GM23338 (cell line): ENCODE data around the gene NPAS3. TPM values are rescaled to one million over a fixed set of nuclear protein-coding genes. Genes with fewer than 3 reads are reported as not detected.

Experiments used
- EZH2phosphoT487 ChIP-seq: fragments of 200-600 bp; sonication (generic); IDR thresholded peaks from one replicate; pipeline ENCODE4 v1.8.1; 2018; ENCODE audit warnings: antibody characterized with exemption; ENCODE audit not compliant: unreplicated experiment
- polyA plus RNA-seq: library from polyadenylated mRNA; unstranded; fragments of >200 nt; fragmentation: Nextera tagmentation; extraction: Ambion mirVana; gene quantifications from 2 replicates; pipeline ENCODE4 v1.2.1, GENCODE V29; 2016
- total RNA-seq: library from RNA; depleted of rRNA; stranded (reverse); fragments of >200 nt; shearing (Covaris generic); gene quantifications from 2 replicates; pipeline ENCODE4 v1.2.3, GENCODE V29; 2014
- TF ChIP-seq, protein P1 (sequence below): fragments of 250-450 bp; sonication (Bioruptor Pico); IDR thresholded peaks from 2 replicates; pipeline ENCODE4 v1.5.0; 2020; ENCODE audit warnings: mild to moderate bottlenecking, moderate library complexity
- TF ChIP-seq, protein P2 (sequence below): IDR thresholded peaks from one replicate; pipeline ENCODE4 v1.6.1; 2018; ENCODE audit warnings: antibody characterized with exemption; ENCODE audit not compliant: unreplicated experiment

Gene NPAS3
- total and polyA plus RNA-seq, 2 experiments from 2014 or later: 0.17 to 0.19 TPM

DNA sequence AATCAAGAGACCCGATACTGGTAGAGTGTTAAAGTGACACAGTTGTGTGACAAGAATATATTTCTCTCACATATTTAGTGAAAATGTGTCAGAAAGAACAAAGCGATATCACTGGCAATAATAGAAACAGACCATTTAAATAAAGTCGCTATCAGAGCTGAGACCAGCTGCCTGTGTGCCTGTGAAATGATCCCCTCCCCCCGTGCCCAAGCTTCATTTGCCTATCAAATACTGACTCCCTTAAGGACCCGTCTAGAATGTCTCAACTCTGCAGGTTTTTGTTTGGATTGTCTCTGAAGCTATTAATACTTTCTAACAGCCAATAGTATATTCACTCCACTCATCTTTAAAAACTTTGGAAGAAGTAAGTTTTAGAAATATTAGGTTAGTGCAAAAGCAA, 913.3 kb downstream of the NPAS3 start (continued):
- TF ChIP-seq, protein P1, sequence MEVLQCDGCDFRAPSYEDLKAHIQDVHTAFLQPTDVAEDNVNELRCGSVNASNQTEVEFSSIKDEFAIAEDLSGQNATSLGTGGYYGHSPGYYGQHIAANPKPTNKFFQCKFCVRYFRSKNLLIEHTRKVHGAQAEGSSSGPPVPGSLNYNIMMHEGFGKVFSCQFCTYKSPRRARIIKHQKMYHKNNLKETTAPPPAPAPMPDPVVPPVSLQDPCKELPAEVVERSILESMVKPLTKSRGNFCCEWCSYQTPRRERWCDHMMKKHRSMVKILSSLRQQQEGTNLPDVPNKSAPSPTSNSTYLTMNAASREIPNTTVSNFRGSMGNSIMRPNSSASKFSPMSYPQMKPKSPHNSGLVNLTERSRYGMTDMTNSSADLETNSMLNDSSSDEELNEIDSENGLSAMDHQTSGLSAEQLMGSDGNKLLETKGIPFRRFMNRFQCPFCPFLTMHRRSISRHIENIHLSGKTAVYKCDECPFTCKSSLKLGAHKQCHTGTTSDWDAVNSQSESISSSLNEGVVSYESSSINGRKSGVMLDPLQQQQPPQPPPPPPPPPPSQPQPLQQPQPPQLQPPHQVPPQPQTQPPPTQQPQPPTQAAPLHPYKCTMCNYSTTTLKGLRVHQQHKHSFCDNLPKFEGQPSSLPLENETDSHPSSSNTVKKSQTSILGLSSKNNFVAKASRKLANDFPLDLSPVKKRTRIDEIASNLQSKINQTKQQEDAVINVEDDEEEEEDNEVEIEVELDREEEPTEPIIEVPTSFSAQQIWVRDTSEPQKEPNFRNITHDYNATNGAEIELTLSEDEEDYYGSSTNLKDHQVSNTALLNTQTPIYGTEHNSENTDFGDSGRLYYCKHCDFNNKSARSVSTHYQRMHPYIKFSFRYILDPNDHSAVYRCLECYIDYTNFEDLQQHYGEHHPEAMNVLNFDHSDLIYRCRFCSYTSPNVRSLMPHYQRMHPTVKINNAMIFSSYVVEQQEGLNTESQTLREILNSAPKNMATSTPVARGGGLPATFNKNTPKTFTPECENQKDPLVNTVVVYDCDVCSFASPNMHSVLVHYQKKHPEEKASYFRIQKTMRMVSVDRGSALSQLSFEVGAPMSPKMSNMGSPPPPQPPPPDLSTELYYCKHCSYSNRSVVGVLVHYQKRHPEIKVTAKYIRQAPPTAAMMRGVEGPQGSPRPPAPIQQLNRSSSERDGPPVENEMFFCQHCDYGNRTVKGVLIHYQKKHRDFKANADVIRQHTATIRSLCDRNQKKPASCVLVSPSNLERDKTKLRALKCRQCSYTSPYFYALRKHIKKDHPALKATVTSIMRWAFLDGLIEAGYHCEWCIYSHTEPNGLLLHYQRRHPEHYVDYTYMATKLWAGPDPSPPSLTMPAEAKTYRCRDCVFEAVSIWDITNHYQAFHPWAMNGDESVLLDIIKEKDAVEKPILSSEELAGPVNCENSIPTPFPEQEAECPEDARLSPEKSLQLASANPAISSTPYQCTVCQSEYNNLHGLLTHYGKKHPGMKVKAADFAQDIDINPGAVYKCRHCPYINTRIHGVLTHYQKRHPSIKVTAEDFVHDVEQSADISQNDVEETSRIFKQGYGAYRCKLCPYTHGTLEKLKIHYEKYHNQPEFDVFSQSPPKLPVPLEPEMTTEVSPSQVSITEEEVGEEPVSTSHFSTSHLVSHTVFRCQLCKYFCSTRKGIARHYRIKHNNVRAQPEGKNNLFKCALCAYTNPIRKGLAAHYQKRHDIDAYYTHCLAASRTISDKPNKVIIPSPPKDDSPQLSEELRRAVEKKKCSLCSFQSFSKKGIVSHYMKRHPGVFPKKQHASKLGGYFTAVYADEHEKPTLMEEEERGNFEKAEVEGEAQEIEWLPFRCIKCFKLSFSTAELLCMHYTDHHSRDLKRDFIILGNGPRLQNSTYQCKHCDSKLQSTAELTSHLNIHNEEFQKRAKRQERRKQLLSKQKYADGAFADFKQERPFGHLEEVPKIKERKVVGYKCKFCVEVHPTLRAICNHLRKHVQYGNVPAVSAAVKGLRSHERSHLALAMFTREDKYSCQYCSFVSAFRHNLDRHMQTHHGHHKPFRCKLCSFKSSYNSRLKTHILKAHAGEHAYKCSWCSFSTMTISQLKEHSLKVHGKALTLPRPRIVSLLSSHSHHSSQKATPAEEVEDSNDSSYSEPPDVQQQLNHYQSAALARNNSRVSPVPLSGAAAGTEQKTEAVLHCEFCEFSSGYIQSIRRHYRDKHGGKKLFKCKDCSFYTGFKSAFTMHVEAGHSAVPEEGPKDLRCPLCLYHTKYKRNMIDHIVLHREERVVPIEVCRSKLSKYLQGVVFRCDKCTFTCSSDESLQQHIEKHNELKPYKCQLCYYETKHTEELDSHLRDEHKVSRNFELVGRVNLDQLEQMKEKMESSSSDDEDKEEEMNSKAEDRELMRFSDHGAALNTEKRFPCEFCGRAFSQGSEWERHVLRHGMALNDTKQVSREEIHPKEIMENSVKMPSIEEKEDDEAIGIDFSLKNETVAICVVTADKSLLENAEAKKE (CRISPR knock-in tag): no peak
- no peak for TF ChIP-seq EZH2phosphoT487
- TF ChIP-seq, protein P2, sequence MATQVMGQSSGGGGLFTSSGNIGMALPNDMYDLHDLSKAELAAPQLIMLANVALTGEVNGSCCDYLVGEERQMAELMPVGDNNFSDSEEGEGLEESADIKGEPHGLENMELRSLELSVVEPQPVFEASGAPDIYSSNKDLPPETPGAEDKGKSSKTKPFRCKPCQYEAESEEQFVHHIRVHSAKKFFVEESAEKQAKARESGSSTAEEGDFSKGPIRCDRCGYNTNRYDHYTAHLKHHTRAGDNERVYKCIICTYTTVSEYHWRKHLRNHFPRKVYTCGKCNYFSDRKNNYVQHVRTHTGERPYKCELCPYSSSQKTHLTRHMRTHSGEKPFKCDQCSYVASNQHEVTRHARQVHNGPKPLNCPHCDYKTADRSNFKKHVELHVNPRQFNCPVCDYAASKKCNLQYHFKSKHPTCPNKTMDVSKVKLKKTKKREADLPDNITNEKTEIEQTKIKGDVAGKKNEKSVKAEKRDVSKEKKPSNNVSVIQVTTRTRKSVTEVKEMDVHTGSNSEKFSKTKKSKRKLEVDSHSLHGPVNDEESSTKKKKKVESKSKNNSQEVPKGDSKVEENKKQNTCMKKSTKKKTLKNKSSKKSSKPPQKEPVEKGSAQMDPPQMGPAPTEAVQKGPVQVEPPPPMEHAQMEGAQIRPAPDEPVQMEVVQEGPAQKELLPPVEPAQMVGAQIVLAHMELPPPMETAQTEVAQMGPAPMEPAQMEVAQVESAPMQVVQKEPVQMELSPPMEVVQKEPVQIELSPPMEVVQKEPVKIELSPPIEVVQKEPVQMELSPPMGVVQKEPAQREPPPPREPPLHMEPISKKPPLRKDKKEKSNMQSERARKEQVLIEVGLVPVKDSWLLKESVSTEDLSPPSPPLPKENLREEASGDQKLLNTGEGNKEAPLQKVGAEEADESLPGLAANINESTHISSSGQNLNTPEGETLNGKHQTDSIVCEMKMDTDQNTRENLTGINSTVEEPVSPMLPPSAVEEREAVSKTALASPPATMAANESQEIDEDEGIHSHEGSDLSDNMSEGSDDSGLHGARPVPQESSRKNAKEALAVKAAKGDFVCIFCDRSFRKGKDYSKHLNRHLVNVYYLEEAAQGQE: no peak
